RWPE1 (cell line): ENCODE measurements around the gene GLI3.

ENCODE experiments used
- CTCF ChIA-PET: fragments of 350-600 bp; sonication (Branson Sonifier 250); formaldehyde crosslinking; extraction: SDS; loops from one replicate; lab custom pipeline; 2021; lab: Yijun Ruan, JAX
- POLR2A ChIA-PET: fragments of 400-600 bp; formaldehyde crosslinking; extraction: SDS; loops from one replicate; lab custom pipeline; 2020; ENCODE audit warnings: antibody characterized with exemption; ENCODE audit not compliant: low non-redundant PET; lab: Yijun Ruan, JAX
- DNase-seq: peaks from one replicate; pipeline ENCODE4 v3.0.0; 2012; ENCODE audit warnings: low spot score
- H3K27ac ChIP-seq: fragments of 450-650 bp; 2 replicates; pipeline ENCODE4 v1.5.1; 2017
- CTCF ChIP-seq: fragments of 450-650 bp; conservative IDR thresholded peaks from 2 replicates; pipeline ENCODE4 v1.5.1; 2017; ENCODE audit warnings: low read depth, mild to moderate bottlenecking

Gene GLI3

GRCh38 chr7:42193471-42194129, 43.4 kb downstream of the GLI3 start:
- ChIA-PET POLR2A (no interaction called here), CTCF (interaction anchor here (1.1 kb wide), 1 partner anchor 250 kb away, joined by 3 read pairs; no protein-coding TSS in a partner anchor)
- TF ChIP-seq CTCF: no peak
- no peak overlapping the region for H3K27ac ChIP-seq
- DNase-seq: no peak

- ChIA-PET POLR2A (no interaction called here), CTCF (interaction anchor here (0.8 to 1.1 kb wide), 2 partner anchors 213 to 250 kb away, joined by 3 read pairs; no protein-coding TSS in a partner anchor)
- DNase-seq: no peak
- peak overlapping the region; percentile 34 for H3K27ac ChIP-seq
- no peak for TF ChIP-seq CTCF
Observed at GRCh38 chr7:42192851-42193461, 44.1 kb downstream of the GLI3 start.

- ChIA-PET POLR2A (no interaction called here), CTCF (no interaction called here)
- no peak for TF ChIP-seq CTCF
- H3K27ac ChIP-seq: no peak overlapping the region
- no peak for DNase-seq
Observed at GRCh38 chr7:42192066-42192465, 44.9 kb downstream of the GLI3 start.

DNA sequence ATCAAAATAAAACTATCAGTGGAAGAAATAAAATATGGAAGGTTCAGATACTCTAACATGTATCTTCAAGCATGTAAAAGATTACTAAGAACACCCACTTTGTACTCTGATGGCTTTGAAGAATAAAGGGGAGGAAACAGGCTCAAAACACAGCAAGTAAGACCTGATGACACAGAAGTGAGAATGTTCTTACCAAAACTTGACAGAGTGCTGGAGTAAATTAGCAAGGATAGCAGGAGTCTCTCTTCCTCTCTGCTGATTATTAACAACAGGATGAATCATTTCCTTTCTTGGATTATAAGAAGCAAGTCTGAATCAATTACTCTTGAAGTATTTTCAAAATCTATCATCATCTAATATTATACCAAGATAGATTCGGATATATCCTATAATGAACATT, 47.5 kb downstream of the GLI3 start:
- H3K27ac ChIP-seq: no peak overlapping the region
- CTCF ChIA-PET: no interaction called here
- no peak for TF ChIP-seq CTCF
- POLR2A ChIA-PET: no interaction called here
- DNase-seq: peak; percentile 30

GRCh38 chr7:42186151-42186550, 50.9 kb downstream of the GLI3 start:
- no peak; the same call in 1 of the 2 replicates for TF ChIP-seq CTCF
- DNase-seq: no peak
- no peak overlapping the region for H3K27ac ChIP-seq
- POLR2A ChIA-PET: no interaction called here
- CTCF ChIA-PET: interaction anchor here (0.9 kb wide), 2 partner anchors 9 to 211 kb away, joined by 3 read pairs; no protein-coding TSS in a partner anchor

DNA sequence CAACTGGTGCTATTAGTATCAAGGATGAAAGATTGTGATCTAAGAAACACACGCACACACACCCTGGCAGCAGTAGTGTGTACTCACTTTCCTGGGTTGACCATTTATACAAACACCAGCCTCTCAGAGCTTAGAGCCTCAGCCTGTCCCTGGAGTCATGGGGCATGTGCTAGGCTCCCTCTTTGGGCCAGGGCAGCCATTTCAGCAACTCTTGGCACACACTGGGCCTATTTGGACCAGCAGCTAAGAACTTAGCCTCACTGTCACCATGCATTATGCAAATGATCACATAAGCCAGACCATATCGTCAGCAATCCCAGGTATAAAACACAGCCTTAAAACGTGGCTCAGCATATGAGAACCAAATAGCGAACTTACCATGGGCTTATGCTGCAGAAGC, 51.3 kb downstream of the GLI3 start:
- H3K27ac ChIP-seq: no peak overlapping the region
- POLR2A ChIA-PET: no interaction called here
- no peak for DNase-seq
- CTCF ChIA-PET: interaction anchor here (0.9 kb wide), 2 partner anchors 10 to 211 kb away, joined by 3 read pairs; no protein-coding TSS in a partner anchor
- TF ChIP-seq CTCF: no peak
